HUDEP-2 (cell line): ENCODE data around the gene EPHA10.

Source experiments
- DNase-seq, 76 experiments: peaks; one replicate each; lab custom pipeline; 2025; ENCODE audit not compliant: unreplicated experiment in 76 of 76; lab: John Stamatoyannopoulos, UW

Gene EPHA10

GRCh38 chr1:37682334-37682987 is 82.5 kb downstream of the EPHA10 start:
- peak in 63 of 76 experiments; percentile 2 to 69 (median 37) for DNase-seq

GRCh38 chr1:37680933-37681332 is 84.0 kb downstream of the EPHA10 start:
- DNase-seq, result no peak

- DNase-seq, result no peak
Measured at GRCh38 chr1:37677808-37678207, 87.1 kb downstream of the EPHA10 start.

- DNase-seq, result no peak
Measured at GRCh38 chr1:37677143-37677439, 87.8 kb downstream of the EPHA10 start.

- DNase-seq, result no peak
Measured at GRCh38 chr1:37676281-37677142, 88.4 kb downstream of the EPHA10 start.

- no peak for DNase-seq
Measured at GRCh38 chr1:37673920-37674319, 91.0 kb downstream of the EPHA10 start.

- no peak for DNase-seq
Measured at GRCh38 chr1:37672136-37672870, 92.6 kb downstream of the EPHA10 start.

- DNase-seq, result no peak
Measured at GRCh38 chr1:37671261-37671660, 93.7 kb downstream of the EPHA10 start.

- DNase-seq, result no peak
Measured at GRCh38 chr1:37670133-37670532, 94.8 kb downstream of the EPHA10 start.

- no peak for DNase-seq
Measured at GRCh38 chr1:37667023-37667671, 97.8 kb downstream of the EPHA10 start.

- DNase-seq, result no peak
Measured at GRCh38 chr1:37666241-37666867, 98.6 kb downstream of the EPHA10 start.
